ENCODE measurements around the gene VPS13A.
"Not testable (repeated sequence)": the region's sequence is repeated elsewhere in the genome, so short reads cannot be mapped to it uniquely, and the experiment has no call there.

VPS13A gene

DNA sequence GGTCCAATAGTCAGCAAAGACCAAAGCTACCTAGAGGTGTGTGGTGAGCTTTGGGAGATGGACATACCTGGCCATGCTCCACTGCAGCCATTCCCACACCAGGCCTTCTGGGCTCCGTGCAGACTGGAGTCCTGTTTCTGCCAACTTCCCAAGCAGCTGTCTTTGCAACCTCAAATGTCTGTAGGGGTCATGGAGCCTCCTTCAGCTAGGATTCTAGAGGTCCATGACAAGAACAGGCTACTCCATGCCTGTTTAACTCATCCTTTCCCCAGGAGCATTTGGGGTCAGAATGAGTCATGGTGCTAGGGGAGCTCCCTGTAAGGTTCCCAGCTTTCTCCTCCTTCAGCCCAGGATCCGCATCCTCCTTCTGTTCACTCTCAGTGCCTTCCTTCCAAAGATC, 17.1 kb downstream of the VPS13A start:
- no peak for DNase-seq

DNA sequence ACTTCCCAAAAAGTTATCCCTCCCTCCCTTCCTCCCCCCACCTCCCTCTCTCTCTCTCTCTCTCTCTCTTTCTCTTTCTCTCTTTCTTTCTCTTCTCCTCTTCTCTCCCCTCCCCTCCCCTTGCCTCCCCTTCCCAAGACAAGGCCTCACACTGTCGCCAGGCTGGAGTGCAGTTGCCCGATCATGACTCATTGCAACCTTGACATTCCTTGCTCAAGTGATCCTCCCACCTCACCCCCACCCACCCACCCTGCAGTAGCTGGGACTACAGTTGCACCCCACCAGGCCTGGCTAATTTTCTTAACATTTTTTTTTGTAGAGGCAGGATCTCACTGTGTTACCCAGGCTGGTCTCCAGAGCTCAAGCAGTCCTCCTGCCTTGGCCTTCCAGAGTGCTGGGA, 32.8 kb downstream of the VPS13A start:
- no peak for DNase-seq

DNA sequence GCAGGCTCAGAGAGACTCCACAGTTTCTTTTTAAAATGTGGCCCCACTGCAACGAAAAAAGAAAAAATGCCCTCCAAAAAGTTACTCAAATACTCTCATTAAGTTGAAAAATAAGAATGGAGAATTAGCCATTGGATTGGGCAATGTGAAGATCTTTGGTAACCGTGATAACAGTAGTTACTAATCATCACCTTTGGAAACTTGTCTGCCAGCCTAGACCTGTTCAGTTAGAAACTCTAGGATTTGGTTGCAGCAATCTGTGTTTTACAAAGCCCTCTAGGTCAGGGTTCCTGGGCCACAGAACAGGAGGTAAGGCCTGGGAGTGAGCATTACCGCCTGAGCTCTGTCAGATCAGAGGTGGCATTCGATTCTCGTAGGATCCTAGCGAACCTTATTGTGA, 34.2 kb downstream of the VPS13A start:
- DNase-seq: no peak

DNA sequence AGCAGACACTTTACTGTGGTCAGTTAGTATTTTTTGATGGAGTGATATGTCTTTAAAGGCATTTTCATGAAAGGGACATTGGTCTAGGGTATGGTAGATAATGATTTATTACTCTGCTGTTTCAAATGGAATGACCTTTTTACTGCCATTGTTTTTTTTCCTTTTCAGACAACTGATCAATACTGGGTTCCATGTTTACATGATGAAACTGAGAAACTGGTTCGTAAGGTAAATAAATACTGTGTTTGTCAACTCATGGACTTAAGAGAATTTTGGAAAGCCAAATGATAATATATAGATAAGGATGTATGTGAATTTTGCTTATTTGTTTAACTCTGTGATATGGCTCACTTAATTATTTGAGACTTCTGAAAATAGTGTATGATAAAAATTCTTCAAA, 35.5 kb downstream of the VPS13A start:
- DNase-seq: no peak

DNA sequence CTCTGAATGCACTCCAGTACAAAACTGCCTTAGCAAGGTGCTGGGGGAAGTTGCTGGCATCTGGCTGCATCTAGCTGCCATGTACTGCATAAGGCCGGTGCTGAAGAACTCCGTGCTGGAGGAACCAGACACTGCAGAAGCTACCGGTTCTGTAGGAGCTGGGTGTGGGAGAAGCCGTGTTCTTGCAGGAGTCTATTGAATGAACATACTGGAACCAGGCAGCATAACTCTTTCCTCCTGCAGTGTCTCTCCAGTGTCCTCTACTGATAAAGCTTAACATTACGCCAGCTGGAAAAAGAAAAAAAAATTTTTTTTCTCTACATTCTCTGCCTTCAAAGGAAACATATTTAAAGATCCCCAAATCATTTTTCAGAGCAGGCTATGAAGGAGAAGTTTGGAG, 38.5 kb downstream of the VPS13A start:
- no peak for DNase-seq

DNA sequence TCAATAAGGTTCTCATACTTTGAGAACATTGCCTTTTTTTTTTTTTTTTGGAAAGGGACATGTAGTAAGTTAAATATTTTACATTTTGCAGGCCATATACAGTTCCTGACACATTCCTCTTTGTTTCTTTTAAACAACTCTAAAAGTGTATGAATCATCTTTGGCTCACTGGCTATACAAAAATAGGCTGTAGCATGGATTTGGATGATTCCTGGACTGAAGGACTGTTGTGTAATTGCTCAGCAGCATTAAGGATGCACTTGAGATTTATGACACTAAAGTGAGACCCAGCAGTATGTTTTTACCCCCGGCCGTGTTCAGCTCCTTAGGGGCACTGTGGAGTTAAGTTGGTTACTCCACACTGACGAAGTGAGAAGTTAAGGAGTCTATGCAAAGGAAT, 41.3 kb downstream of the VPS13A start:
- DNase-seq: no peak

DNA sequence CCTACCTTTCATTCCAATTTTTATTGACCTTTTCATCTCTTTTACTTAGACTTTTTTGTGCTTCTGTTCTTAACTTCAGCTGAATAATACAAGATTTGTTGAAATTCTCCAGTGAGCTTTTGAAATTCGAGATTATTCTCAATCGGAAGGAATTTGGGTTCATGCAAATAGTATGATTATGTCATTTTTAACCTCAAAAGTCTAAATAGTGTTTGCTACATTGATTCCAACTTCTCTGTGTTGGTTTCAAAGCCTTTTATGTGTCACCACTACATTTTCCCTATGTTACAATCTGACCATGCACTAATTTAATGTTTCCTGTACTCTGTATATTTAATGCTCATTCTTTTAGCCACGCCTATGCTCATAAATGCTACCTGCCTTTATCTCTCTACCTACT, 44.1 kb downstream of the VPS13A start:
- DNase-seq: no peak

DNA sequence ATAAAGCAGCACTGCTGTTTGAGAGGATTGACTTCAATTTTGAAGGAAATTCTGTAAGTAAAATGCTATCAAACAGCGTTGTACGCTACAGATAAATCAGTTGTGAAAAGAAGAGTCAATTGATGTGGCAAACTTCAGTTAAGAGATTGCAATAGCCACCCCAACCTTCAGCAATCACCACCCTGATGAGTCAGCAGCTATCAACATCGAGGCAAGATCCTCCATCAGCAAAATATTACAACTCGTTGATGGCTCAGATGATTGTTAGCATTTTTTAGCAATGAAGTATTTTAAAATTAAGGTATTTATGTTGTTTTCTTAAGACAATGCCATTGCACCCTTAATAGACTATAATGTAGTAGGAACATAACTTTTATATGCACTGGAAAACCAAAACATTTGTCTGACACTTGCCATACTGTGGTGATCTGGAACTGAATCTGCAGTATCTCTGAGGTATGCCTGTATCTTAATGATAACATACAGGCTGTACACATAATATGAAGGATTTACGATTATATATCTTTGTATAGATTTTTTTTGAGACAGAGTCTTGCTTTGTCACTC, 47.5 kb downstream of the VPS13A start:
- no peak for DNase-seq

DNA sequence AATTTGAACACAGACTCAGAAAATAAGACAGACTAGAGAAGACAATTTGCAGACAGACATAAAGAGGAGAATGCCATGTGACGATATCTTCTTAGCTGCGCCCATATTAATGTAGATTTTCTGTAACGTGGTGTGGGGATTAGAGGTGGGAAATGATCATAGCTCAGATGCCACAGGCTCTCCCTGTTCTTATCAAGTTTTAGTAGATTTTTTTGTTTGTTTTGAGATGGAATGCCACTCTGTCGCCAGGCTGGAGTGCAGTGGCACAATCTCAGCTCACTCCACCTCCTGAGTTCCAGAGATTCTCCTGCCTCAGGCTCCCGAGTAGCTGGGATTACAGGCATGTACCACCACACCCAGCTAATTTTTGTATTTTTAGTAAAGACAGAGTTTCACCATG, 59.4 kb downstream of the VPS13A start:
- DNase-seq: no peak

DNA sequence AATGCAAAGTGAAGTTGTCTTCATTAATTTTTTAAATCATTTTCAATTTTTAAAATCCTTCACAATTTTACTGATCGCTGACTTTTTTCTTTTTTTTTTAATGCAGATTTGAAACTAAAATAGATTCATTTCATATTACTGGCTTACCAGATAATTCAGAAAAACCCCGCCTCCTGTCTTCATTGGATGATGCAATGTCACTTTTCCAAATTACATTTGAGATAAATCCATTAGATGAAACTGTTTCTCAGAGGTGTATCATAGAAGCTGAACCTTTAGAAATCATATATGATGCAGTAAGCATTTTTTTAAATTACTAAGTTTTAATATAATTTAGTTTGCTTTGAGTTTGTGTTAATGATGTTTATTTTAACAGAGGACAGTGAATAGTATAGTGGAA, 60.6 kb downstream of the VPS13A start:
- DNase-seq: no peak

DNA sequence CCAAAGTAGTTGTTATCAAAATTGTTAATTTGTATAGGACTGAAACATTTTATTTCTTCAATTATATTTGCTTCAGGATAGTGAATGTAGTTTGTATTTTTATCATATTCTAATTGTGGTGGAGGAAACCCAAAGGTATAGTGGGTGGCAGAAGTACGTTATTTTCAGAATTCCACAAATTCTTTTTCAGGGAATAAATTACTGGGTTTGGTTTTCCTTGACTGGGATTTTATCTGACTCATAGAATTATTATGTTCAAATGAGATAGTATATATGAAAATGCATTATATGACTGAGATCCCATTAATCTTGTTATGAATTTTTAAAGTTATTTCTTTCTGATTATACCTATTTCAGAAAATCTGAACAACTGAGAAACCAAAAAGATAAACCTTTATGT, 73.7 kb downstream of the VPS13A start:
- no peak for DNase-seq

DNA sequence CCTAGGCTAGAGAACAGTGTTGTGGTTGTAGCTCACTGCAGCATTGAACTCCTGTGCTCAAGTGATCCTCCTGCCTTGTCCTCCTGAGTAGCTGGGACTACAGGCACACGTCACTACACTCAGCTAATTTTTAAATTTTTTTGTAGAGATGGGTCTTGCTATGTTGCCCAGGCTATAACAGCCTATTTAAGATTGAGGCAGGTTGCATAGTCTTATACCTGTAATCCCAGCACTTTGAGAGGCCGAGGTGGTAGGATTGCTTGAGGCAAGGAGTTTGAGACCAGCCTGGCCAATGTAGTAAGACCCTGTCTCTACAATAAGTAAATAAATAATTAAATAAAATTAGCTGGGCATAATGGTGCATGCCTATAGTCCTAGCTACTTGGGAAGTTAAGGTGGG, 79.9 kb downstream of the VPS13A start:
- DNase-seq: no peak

DNA sequence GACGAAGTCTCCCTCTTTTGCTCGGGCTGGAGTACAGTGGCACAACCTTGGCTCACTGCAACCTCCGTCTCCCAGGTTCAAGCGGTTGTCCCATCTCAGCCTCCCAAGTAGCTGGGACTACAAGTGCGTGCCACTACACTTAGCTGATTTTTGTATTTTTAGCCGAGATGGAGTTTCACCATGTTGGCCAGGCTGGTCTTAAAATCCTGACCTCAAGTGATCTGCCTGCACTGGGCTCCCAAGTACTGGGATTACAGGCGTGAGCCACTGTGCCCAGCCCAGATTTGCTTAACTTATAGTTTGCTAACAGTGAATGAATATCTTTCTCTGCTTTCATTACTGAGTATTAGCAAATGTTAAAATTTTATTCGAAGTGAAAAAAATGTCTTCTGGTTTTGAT, 84.3 kb downstream of the VPS13A start:
- no peak for DNase-seq

DNA sequence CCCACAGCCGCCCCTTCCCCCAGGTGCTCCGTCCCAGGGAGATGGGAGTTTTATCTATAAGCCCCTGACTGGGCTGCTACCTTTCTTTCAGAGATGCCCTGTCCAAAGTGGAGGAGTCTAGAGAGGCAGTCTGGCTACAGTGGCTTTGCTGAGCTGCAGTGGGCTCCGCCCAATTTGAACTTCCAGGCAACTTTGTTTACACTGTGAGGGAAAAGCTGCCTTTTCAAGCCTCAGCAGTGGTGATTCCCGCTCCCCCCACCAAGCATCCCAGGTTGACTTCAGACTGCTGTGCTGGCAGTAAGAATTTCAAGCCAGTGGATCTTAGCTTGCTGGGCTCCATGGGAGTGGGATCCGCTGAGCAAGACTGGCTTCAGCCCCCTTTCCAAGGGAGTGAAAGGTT, 90.4 kb downstream of the VPS13A start:
- not testable (repeated sequence) for DNase-seq

DNA sequence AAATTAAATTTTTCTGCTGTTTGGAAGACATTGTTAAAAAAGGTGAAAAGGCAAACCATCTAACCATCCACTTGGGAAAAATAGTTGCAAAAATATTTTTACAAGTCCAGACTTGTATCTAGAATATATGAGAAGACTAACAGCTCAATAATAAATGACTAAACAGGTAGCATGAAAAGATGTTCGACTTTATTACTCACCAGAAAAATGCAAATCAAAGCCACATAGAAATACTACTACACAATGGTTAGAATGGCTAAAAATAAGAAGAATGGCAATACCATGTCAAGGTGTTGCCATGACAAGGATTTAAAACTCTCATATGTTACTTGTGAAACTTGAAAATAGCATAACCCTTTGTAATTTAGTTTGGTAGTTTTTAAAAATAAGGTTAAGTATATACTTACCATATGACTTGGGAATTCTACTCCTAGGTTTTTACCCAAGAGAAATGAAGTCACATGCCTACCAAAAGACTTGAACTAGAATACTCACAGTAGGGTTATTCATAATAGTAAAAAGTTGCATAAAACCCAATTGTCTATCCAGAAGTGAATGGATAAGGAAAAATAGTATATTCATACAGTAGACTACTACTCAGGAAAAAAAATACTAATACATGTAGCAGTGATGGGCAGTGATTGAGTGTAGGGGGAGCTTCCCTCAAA, 93.8 kb downstream of the VPS13A start:
- DNase-seq: no peak

DNA sequence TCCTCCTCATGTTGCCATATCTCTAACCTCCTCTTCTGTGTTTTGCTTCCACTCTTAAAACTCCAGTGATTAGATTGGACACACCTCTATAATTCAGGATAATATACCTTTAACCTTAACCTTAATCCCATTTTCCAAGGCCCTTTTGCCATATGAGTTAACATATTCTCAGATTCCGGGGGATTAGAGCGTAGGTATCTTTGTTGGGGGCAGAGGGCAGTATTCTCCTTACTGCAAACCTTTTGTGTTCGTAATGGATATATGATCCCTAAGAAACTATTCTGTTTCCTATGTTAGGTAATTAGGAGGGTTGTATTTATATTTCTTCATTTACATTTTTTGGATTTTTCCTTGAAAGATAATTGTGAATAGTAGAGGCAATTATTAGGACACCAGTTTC, 99.5 kb downstream of the VPS13A start:
- no peak for DNase-seq

DNA sequence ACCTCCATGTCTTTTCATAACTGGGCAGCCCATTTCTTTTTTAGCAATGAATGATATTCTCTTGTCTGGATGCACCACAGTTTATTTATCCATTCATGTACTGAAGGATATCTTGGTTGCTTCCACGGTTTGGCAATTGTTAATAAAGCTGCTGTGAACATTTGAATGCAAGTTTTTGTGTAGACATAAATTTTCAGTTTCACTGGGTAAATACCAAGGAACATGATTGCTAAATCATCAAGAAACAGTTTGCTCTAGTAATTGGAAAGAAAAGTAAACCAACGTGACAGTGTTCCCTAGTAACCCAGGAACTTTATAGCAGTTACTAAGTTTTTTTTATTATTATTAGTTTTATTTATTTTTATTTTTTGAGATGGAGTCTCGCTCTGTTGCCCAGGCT, 100.4 kb downstream of the VPS13A start:
- no peak for DNase-seq

DNA sequence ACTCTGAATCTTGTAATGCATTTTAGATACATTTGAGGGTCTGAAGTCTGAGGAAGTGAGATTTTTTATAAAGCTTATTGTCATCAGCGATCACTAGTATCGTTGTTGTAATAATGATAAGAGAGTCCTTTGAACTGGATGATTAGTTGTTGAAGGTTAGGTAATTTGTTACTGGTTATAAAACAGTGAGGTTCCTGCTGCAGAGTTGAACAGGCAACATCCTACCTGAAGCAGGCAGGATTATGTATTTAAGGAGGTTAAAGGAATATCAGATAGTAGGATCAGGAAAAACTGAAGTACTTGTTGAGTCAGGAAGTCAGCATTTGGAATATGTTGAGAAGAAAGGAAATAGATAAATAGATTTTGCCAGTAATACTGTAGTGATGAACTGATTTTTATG, 106.7 kb downstream of the VPS13A start:
- no peak for DNase-seq

DNA sequence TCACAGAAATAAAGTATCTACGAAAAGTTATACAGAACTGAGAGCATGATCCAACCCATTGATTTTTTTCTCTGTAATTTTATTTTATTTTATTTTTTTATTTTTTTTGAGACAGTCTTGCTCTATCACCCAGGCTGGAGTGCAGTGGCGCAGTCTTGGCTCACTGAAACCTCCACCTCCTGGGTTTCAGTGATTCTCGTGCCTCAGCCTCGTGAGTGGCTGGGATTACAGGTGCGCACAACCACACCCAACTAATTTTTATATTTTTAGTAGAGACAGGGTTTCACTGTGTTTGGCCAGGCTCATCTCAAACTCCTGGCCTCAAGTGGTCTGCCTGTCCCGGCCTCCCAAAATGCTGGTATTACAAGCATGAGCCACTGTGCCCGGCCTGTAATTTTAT, 107.3 kb downstream of the VPS13A start:
- DNase-seq: no peak

DNA sequence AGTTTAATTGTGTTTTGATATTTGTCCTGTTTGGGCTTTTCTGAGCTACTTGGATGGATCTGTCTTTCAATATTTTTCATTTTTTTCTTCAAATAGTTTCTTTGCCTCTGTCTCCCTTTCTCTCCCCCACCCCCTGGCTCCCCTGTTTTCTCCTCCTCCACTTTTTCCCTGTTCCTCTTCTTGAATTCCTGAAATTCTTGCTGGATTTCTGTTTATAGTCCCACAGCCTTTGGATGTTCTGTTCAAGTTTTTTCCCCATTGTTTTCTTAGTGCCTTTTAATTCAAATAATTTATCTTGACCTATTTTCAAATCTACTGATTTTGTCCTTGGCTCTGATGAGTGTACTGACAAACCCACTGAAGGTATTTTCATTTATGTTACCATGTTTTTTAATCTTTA, 113.0 kb downstream of the VPS13A start:
- no peak for DNase-seq

DNA sequence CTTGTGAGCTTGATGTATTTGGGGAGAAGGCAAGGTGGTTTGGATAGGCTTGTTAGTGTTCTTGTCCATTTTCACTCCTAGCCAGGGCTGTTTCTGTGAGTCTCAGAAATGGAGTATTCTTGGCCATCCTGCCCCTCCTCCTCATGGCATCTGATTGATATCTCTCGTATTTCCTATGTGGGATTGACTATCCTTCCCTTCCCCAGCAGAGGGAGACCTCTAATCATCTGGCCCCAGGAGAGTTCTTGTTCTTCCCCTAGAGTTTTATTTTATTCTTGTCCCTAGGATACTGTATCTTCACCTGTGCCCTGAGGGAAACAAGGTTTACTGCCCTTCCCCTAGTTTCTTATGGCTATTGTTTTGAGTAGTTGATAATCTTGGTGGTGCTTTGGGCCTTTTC, 114.4 kb downstream of the VPS13A start:
- DNase-seq: no peak

DNA sequence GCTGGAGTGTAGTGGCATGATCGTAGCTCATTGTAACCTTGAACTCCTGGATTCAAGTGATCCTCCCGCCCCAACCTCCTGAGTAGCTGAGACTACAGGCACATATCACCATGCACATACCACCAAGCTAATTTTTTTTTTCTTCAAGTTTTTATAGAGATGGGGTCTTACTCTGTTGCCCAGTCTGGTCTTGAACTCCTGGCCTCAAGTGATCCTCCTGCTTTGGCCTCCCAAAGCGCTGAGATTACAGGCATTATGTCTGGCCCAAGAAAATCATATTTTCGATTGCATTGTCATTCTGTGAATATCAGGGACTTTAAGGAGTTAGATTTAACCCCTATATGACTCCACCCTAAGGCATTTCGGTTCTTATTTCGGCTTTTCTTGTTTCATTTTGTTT, 116.6 kb downstream of the VPS13A start:
- DNase-seq: no peak

DNA sequence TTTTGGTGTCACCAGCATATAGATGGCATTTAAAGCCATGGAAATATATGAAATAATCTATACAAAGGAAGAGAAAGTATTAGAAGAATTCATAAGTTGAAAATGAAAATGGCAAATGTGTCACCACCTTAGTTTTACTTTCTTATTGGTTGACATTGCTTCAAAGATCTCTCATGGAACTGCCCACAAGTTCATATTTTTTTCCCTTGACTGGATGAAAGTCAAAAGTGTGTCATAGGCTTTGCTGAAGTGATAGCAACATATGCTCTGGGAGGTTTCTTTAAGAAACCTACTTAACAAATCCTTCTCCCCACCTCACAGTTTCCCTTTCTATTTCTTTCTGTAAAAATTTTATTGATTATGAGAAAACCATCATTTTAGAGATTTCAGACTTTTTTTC, 127.2 kb downstream of the VPS13A start:
- DNase-seq: no peak

DNA sequence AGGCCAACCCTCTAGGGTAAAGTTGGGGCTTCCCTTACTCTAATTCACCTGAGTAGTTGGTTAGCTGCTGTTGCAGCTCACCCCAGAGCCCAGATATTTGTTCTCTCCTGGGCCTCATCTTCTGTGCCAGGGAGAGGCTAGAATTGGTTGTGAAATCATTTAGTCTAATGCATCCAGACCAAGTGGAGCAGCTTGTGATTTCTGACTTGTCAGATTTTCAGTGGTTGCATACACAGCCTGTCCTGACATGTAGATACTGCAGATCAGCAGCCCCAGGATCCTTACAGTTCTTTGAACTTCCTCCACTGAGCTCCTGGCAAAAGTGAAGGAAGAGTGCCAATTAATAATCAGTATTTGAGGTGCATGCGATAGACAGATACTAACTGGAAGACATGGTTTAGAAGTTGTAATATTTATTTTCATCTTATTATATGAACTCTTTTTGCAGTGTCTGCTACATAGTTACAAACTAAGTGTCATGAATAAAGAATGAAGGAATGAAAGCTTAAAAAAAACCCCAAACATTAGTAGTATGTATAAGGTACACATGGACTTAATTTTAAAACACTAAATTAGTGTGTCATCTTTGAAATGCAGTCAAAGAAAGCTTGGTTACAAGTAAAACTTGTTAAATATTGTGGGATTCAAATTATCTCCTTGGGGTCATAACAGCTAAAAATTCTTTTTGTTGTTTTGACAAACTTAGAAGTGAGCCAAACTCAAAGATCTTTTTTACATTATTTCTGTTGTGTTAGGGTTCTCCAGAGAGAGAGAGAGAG, 128.5 kb downstream of the VPS13A start:
- DNase-seq: no peak

DNA sequence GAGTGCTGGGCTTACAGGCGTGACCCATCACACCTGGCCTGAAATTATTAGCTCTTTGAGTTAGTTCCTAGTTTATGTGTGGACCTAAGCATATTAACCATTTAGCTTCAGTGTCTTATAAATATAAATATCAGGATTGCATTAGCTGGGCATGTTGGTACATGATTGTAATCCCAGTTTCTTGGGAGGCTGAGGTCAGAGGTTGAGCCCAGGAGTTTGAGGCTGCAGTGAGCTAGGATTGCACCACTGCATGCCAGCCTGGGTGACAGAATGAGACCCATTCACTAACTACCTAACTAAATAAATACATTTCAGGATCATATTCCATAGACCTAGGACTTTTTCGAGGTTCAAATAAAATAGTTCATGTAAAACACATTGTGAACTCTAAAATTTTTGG, 129.8 kb downstream of the VPS13A start:
- DNase-seq: no peak

Data from activated CD4-positive, CD25-positive, alpha-beta regulatory T cell treated with anti-CD3 and anti-CD28 coated beads, Interleukin-2, amount 50 U/mL, for 72 hours (primary cell).